GM18507 (cell line): ENCODE data around the gene SOCS1.

Experiments
- DNase-seq: peaks from one replicate; pipeline ENCODE4 v3.0.0; 2011; ENCODE audit warnings: low read depth; ENCODE audit not compliant: insufficient read length; ENCODE audit errors: extremely low spot score
- FAIRE-seq: peaks from 2 replicates; lab custom pipeline; 2011; peaks lifted over from hg19 to GRCh38; lab: Jason Lieb, UNC

The SOCS1 gene

DNA sequence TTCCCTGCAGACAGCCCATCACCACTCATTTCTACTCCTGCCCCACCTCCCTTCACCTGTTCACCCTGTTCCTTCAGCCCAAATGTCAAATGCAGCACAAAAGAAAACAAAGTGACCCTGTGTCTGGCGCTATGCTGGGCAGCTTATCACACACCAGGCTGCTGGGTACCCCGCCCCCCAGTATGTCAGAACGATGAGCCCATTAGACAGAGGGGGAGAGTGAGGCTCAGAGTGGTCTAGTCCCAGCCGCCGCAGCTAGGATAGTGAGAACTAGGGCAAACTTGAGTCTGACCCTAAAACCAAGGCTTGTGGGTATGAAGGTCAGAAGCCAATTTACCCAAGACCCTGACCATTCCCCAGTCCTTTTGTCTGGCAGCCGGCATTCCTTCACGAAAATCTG, 9.1 kb upstream of the SOCS1 start:
- no peak for DNase-seq

GRCh38 chr16:11264155-11264832, 8.3 kb upstream of the SOCS1 start:
- no peak for DNase-seq
- peak; percentile 53 for FAIRE-seq

More for the DNA sequence above, 9.1 kb upstream of the SOCS1 start:
- no peak for FAIRE-seq

DNA sequence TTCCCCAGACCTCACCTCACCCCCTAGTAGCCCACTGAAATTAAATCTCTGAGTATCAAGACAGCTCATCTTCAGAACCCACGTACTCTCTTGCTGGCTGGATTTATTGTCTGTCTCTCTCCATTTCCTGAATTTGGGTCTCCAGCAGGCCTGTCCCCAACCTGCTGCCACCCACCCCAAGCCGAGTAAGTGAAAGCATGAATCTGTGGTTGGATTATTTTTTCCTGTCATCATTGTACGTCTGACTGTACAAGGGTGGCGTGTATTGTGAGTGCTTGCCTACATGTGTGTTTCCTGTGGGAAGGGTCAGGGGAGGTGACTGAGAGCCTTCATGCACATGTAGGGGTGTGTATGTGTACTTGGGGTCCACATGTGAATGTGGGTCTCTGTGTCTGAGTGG, 7.7 kb upstream of the SOCS1 start:
- DNase-seq (no peak), FAIRE-seq (peak; percentile 12)

- no peak for DNase-seq
- FAIRE-seq = no peak
Observed at GRCh38 chr16:11262915-11263314, 6.9 kb upstream of the SOCS1 start.

GRCh38 chr16:11260596-11260966, 4.6 kb upstream of the SOCS1 start:
- no peak for FAIRE-seq

GRCh38 chr16:11259655-11260595, 3.9 kb upstream of the SOCS1 start:
- no peak for FAIRE-seq
- no peak for DNase-seq

More at GRCh38 chr16:11260596-11260966, 4.6 kb upstream of the SOCS1 start:
- DNase-seq = no peak

DNA sequence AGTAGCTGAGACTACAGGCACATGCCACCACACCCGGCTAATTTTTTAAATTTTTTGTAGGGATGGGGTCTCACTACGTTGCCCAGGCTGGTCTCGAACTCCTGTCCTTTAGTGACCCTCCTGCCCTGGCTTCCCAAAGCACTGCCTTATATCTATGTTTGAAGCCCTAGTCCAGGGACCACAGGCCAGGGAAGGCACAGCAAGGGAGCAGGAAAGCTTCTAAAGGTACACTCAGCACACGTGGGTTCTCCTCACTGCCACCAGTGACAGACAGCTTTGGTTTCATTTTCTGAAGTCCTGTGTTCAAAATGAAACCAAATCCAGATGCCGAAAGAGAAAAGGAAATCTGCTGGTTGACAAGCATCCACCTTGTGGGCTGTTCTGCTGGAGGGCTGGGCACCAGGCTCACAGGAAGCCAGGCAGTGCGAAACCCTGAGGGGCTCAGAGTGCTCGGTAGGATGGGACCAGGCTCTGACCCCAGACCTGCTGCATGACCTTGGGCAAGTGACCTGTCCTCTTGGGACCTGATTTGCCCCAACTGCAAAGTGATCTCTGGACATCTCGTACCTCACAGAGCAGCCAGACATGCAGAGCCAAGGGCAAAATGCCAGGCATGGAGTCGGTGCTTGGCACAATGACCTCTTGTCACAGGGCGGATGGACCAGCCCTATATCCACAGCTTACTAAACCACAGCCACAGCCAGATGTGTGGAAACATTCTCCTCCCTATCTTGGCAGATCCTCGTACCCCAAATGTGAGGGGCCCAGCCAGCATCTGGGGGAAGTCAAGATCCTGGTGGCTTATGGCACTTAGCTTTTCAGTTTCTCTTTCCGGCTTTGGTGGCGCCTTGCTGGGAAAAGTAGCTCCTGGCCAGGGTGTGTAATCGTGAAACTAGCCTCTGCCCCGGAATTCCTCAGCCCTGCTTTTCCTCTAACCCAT, 2.8 kb upstream of the SOCS1 start:
- FAIRE-seq (peak; percentile 94), DNase-seq (peak; percentile 56)

GRCh38 chr16:11257131-11257938, 1.3 kb upstream of the SOCS1 start:
- FAIRE-seq (peak; percentile 71), DNase-seq (no peak)

DNA sequence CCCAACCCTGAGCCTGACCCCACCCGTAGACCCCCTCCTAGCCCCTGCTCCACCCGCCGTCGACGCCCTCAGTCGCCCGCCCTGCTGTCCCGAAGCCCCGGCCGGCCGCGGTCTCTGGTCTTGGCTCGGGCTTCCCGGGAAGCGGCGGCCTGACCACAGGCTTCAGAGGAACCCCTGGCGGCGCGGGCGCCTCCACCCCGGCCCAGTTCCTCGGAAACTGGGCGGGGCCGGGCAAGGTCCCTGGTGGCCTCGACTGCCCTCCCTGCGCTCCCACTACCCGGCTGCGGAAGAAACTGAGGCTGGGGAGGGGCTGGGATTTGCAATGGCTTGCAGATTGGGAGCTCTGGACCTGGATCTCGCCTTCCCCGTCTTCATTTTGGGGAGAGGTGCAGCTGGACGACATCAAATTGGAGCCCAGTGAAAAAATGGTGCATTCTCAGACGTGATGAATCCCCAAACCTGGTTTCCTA, 692 bp upstream of the SOCS1 start:
- FAIRE-seq (no peak), DNase-seq (no peak)

DNA sequence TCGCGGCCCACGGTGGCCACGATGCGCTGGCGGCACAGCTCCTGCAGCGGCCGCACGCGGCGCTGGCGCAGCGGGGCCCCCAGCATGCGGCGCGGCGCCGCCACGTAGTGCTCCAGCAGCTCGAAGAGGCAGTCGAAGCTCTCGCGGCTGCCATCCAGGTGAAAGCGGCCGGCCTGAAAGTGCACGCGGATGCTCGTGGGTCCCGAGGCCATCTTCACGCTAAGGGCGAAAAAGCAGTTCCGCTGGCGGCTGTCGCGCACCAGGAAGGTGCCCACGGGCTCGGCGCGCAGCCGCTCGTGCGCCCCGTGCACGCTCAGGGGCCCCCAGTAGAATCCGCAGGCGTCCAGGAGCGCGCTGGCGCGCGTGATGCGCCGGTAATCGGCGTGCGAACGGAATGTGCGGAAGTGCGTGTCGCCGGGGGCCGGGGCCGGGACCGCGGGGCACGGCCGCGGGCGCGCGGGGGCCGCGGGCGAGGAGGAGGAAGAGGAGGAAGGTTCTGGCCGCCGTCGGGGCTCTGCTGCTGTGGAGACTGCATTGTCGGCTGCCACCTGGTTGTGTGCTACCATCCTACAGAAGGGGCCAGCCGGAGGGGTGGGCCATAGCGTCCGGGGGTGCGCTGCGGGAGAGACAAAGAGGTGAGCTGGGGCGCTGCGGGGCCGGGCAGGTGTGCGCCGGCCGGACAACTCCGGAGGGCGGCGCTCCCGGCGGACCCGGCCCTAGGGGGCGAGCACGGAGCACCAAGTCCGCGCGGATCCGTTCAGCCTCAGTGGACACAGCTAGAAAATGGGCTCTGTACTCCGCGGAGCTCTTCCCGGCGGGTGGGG, 879 bp downstream of the SOCS1 start:
- no peak for DNase-seq
- no peak for FAIRE-seq

DNA sequence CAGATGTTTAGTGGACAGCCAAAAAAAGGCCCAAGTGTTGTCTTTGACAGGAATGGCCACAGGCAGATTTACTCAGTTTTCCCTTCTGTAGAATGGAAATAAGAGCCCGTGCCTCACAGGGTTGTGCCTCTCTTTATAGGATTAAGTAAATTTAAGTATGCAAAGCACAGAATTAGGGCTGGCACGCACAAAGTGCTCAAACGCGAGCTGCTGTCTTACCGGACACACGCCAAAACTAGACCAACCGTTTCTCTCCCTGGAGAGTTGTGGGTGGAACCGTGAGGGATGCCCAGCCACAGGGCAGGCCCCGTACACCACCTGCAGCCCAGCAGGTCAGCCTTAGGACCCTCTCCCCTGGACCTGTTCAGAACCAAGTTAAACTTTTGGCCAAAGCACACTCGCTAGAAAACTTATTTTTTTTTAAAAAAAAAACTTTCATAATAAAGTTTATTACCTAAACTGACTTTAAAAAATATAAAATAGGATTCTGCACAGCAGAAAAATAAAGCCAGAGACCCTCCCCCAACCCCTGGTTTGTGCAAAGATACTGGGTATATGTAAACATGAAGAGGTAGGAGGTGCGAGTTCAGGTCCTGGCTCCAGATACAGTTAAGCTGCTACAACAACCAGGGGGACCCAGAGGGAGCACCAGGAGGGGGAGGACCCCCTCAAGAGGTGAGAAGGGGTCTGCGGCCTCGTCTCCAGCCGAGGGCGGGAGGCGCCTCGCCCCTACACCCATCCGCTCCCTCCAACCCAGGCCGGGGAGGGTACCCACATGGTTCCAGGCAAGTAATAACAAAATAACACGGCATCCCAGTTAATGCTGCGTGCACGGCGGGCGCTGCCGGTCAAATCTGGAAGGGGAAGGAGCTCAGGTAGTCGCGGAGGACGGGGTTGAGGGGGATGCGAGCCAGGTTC, 1.8 kb downstream of the SOCS1 start:
- FAIRE-seq = peak; percentile 63
- no peak for DNase-seq

DNA sequence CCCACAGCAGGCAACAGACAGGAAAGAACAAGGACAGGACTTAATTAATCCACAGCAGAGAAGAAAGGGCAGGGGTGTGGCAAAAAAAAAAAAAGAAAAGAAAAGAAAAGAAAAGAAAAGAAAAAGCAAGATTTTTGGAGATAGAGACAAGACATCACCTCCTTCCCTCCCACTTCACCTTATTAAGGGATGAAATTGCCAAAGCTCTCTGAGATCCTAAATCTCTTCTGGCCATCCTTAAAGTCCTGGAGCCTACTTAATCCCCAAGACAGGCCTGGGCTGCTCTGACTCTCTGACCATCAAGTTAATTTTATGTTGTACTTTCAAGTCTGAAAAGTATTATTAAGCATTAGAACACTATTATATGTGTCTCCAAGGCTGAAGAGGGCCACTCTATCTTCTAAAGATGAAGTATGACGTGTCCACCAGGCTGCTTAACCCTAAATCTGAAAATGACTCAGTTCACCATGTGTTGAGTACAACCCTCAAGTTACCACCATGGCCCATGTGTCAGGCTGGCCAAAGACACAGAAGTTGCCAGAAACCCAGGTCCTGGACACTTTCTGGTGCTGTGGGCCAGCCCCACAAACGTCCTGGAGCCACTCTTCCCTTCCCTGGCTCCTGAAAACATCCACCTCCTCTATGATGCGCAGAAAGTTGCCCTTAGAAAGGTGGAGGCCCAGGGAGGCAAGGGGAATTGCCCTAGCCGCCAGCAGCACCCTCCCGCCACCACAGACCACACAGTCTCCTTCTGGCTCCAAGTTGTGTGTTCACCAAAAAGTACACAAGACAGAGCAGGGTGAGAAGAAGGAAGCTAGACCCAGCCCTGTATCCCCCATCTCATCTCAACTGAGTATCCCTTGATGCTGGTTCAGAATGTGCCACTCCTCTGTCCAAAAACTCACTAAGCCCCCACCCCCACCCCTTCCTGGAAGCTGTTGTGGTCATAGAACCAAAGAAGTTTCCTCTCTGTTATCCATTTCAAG, 2.7 kb downstream of the SOCS1 start:
- DNase-seq = no peak
- FAIRE-seq = peak; percentile 73

DNA sequence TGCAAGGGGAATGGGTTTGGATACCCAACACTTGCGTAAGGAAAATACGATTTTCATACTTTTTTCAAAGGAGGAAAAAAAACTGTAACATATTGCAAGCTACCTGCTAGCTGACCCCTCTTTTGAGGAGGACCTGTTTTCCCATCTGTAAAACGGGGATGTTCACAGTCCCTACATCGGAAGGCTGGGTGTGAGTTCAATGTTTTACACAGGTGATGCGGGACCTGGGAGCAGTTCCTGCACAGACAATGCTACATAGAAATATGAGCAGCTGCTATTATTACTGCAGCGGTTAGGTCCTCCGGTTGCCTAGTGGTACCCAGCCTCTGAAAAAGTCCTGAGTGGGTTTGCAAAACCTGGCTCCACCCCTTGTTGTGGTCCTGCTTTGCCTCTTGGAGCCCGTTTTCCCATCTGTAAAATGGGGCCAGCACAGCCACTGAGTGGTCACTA, 3.5 kb downstream of the SOCS1 start:
- no peak for FAIRE-seq
- no peak for DNase-seq

GRCh38 chr16:11251525-11252481, 4.2 kb downstream of the SOCS1 start:
- FAIRE-seq (no peak), DNase-seq (no peak)
